Measurements from ENCODE around the gene TRMT1L. TPM values are rescaled to one million over a fixed set of nuclear protein-coding genes. Genes with fewer than 3 reads are reported as not detected.

TRMT1L gene
- total RNA-seq, 1 experiment from 2014 or later: 16.9 TPM

DNA sequence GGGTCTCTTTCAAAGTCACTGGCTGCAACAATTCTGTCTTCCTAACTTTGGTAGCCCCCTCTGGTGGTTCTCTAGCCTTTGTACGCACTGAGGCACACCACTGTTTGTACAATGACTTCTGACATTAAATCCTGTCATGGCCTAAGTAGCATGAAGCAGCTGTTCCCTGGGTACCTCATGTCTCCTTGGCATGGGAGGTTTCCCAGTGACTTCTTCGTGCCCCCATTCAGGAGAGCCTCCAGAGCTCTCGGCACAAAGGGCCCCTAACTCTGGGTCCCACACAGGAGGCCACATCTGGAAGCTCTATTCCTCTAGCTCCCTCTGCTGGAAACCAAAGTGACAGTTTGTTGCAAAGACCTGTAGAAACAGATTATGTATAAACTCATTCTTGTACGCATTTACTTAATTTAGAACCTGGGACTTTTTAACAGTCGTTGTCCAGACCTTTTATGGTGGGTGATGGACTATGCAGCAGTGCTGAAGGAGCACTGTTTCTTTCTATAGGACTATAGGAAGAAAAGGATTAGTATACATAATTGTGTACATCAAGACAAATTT is 13.6 kb upstream of the TRMT1L start:
- BruUV-seq (replicated peaks): no TSS peak
- TF ChIP-seq, protein P1, sequence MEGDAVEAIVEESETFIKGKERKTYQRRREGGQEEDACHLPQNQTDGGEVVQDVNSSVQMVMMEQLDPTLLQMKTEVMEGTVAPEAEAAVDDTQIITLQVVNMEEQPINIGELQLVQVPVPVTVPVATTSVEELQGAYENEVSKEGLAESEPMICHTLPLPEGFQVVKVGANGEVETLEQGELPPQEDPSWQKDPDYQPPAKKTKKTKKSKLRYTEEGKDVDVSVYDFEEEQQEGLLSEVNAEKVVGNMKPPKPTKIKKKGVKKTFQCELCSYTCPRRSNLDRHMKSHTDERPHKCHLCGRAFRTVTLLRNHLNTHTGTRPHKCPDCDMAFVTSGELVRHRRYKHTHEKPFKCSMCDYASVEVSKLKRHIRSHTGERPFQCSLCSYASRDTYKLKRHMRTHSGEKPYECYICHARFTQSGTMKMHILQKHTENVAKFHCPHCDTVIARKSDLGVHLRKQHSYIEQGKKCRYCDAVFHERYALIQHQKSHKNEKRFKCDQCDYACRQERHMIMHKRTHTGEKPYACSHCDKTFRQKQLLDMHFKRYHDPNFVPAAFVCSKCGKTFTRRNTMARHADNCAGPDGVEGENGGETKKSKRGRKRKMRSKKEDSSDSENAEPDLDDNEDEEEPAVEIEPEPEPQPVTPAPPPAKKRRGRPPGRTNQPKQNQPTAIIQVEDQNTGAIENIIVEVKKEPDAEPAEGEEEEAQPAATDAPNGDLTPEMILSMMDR (IDR thresholded peaks at IDR 0.05; ENCODE audit: unreplicated experiment): peak; percentile 68
- Mint-ChIP-seq H3K4me3 (ENCODE audit: low read depth, unreplicated experiment) (no peak overlapping the region), H3K27me3 (ENCODE audit: unreplicated experiment) (no peaks in the 10 kb centered on the region), H3K27ac (ENCODE audit: unreplicated experiment) (no peak overlapping the region), H3K9me3 (ENCODE audit: low read depth, unreplicated experiment) (no peaks in the 10 kb centered on the region), H3K4me1 (ENCODE audit: low read depth, unreplicated experiment) (no peaks in the 10 kb centered on the region), H3K36me3 (ENCODE audit: insufficient read depth, unreplicated experiment) (no peaks in the 10 kb centered on the region)
- peak; percentile 41 for DNase-seq
- CTCF ChIA-PET: interaction anchor here (0.7 to 1.6 kb wide), 13 partner anchors 13 to 510 kb away, joined by 3 to 17 read pairs (median 3); partner anchors contain the start of genes NIBAN1, RNF2, SWT1 and TRMT1L
- intact Hi-C loops (cut with micrococcal nuclease; ENCODE audit: unreplicated experiment): loop anchor here (2.0 to 5.0 kb wide), 3 partner anchors 184 to 502 kb away; no protein-coding TSS in a partner anchor

- BruUV-seq (replicated peaks): no TSS peak
- H3K27ac Mint-ChIP-seq (ENCODE audit: unreplicated experiment): no peak overlapping the region
- TF ChIP-seq, protein P1 (IDR thresholded peaks at IDR 0.05; ENCODE audit: unreplicated experiment): no peak
- H3K4me1 Mint-ChIP-seq (ENCODE audit: low read depth, unreplicated experiment): no peaks in the 10 kb centered on the region
- no peaks in the 10 kb centered on the region for H3K36me3 Mint-ChIP-seq (ENCODE audit: insufficient read depth, unreplicated experiment)
- no peak overlapping the region for H3K4me3 Mint-ChIP-seq (ENCODE audit: low read depth, unreplicated experiment)
- H3K9me3 Mint-ChIP-seq (ENCODE audit: low read depth, unreplicated experiment): no peaks in the 10 kb centered on the region
- DNase-seq: no peak
- intact Hi-C loops (cut with micrococcal nuclease; ENCODE audit: unreplicated experiment): no loop called here
- CTCF ChIA-PET: no interaction called here
- no peaks in the 10 kb centered on the region for H3K27me3 Mint-ChIP-seq (ENCODE audit: unreplicated experiment)
Measured at GRCh38 chr1:185166106-185166505, 9.4 kb upstream of the TRMT1L start.

- TF ChIP-seq, protein P1 (IDR thresholded peaks at IDR 0.05; ENCODE audit: unreplicated experiment): no peak
- no peak overlapping the region for H3K27ac Mint-ChIP-seq (ENCODE audit: unreplicated experiment)
- no peaks in the 10 kb centered on the region for H3K27me3 Mint-ChIP-seq (ENCODE audit: unreplicated experiment)
- no peak overlapping the region for H3K4me3 Mint-ChIP-seq (ENCODE audit: low read depth, unreplicated experiment)
- no peak for DNase-seq
- H3K36me3 Mint-ChIP-seq (ENCODE audit: insufficient read depth, unreplicated experiment): peaks cover 8% of the 10 kb centered on the region
- BruUV-seq (replicated peaks): no TSS peak
- intact Hi-C loops (cut with micrococcal nuclease; ENCODE audit: unreplicated experiment): no loop called here
- no peaks in the 10 kb centered on the region for H3K4me1 Mint-ChIP-seq (ENCODE audit: low read depth, unreplicated experiment)
- H3K9me3 Mint-ChIP-seq (ENCODE audit: low read depth, unreplicated experiment): no peaks in the 10 kb centered on the region
- CTCF ChIA-PET: no interaction called here
Measured at GRCh38 chr1:185162491-185162890, 5.7 kb upstream of the TRMT1L start.

DNA sequence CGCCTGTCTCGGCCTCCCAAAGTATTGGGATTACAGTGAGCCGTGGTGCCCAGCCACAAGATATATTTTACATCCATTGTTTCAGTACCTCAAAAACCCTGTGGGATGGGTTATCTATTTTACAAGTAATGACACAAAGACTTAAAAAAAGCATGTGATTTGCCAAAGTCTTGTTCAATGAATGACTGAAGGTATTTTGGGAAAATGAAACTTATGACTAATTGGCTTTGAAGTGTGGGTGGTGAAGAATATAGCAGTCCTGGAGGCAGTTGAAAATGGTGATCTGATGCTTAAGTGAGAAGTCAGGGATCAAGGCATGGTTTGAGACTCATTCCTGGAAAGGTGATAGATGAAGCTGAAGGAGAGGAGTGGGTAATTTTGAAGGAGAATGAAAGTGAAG is 3.2 kb upstream of the TRMT1L start:
- H3K9me3 Mint-ChIP-seq (ENCODE audit: low read depth, unreplicated experiment): no peaks in the 10 kb centered on the region
- CTCF ChIA-PET: no interaction called here

More for the DNA sequence above, 3.2 kb upstream of the TRMT1L start:
- no TSS peak for BruUV-seq (replicated peaks)
- TF ChIP-seq, protein P1 (IDR thresholded peaks at IDR 0.05; ENCODE audit: unreplicated experiment): no peak
- H3K4me1 Mint-ChIP-seq (ENCODE audit: low read depth, unreplicated experiment): no peaks in the 10 kb centered on the region
- H3K36me3 Mint-ChIP-seq (ENCODE audit: insufficient read depth, unreplicated experiment): peaks cover 28% of the 10 kb centered on the region
- H3K27ac Mint-ChIP-seq (ENCODE audit: unreplicated experiment): no peak overlapping the region
- DNase-seq: no peak
- H3K4me3 Mint-ChIP-seq (ENCODE audit: low read depth, unreplicated experiment): no peak overlapping the region
- H3K27me3 Mint-ChIP-seq (ENCODE audit: unreplicated experiment): no peaks in the 10 kb centered on the region
- intact Hi-C loops (cut with micrococcal nuclease; ENCODE audit: unreplicated experiment): no loop called here

All from Calu3 (cell line).